Fibroblast of lung (primary cell): Measurements from ENCODE around the gene DTL. TPM values are rescaled to one million over a fixed set of nuclear protein-coding genes. Genes with fewer than 3 reads are reported as not detected.

Experiments
- DNase-seq, 2 donors: peaks; one replicate each; pipeline versions ENCODE4 v3.0.0 to v3.0.0-alpha.2; 2010; ENCODE audit warnings: low read depth in 2 of 2
- H2AFZ ChIP-seq: 2 replicates; pipeline ENCODE4 v1.5.1; 2012; ENCODE audit warnings: low read length, control low read depth, inconsistent platforms
- H3K27ac ChIP-seq: 2 replicates; pipeline ENCODE4 v1.5.1; 2011; ENCODE audit warnings: low read length, control low read depth; ENCODE audit not compliant: insufficient read depth
- H3K27me3 ChIP-seq: 2 replicates; pipeline ENCODE4 v1.5.1; 2011; ENCODE audit warnings: mild to moderate bottlenecking, low read length; ENCODE audit not compliant: control insufficient read depth, insufficient read depth
- H3K36me3 ChIP-seq: 2 replicates; pipeline ENCODE4 v1.5.1; 2011; ENCODE audit warnings: low read length; ENCODE audit not compliant: control insufficient read depth, insufficient read depth
- H3K4me1 ChIP-seq: 2 replicates; pipeline ENCODE4 v1.5.1; 2011; ENCODE audit warnings: low read length; ENCODE audit not compliant: control insufficient read depth, insufficient read depth; ENCODE audit errors: extremely low read depth
- H3K4me2 ChIP-seq: 2 replicates; pipeline ENCODE4 v1.5.1; 2011; ENCODE audit warnings: low read length, control low read depth; ENCODE audit not compliant: insufficient read depth; ENCODE audit errors: extremely low read depth
- H3K4me3 ChIP-seq, 4 experiments: fragments of 200-600 bp in 1 of 4; sonication (generic) in 1 of 4; replicated peaks in 1 of 4; 2 replicates each; pipeline ENCODE4 v1.5.1; 2011 to 2016; ENCODE audit warnings: low read length in 4 of 4, low read depth in 3 of 4, mild to moderate bottlenecking in 3 of 4, control low read depth in 2 of 4, inconsistent platforms in 1 of 4, mixed read lengths in 1 of 4; ENCODE audit not compliant: insufficient read depth in 1 of 4; ENCODE audit errors: control extremely low read depth in 1 of 4
- H3K79me2 ChIP-seq: 2 replicates; pipeline ENCODE4 v1.5.1; 2012; ENCODE audit warnings: mild to moderate bottlenecking, low read length, inconsistent platforms; ENCODE audit not compliant: control insufficient read depth, insufficient read depth
- H3K9ac ChIP-seq: 2 replicates; pipeline ENCODE4 v1.5.1; 2011; ENCODE audit warnings: mild to moderate bottlenecking, low read length, control low read depth; ENCODE audit not compliant: insufficient read depth
- H3K9me3 ChIP-seq: 2 replicates; pipeline ENCODE4 v1.5.1; 2012; ENCODE audit warnings: low read depth, low read length; ENCODE audit not compliant: control insufficient read depth, insufficient read depth
- H4K20me1 ChIP-seq: 2 replicates; pipeline ENCODE4 v1.5.1; 2011; ENCODE audit warnings: low read length; ENCODE audit not compliant: control insufficient read depth, insufficient read depth; ENCODE audit errors: extremely low read depth
- EZH2 ChIP-seq: IDR thresholded peaks from 2 replicates; pipeline ENCODE4 v1.5.1; 2012; ENCODE audit warnings: low read length, control low read depth, mild to moderate bottlenecking; ENCODE audit errors: missing control alignments
- polyA plus RNA-seq, 2 donors: library from polyadenylated mRNA; depleted of rRNA in 1 of 2; stranded (reverse) in 1 of 2; unstranded in 1 of 2; fragments of >200 nt; gene quantifications; 2 replicates each; pipeline ENCODE4 v1.2.1, GENCODE V29; 2011 to 2012; ENCODE audit warnings: missing spikeins in 1 of 2
- total RNA-seq: library from RNA; depleted of rRNA; stranded (reverse); fragments of >200 nt; gene quantifications from 2 replicates; pipeline ENCODE4 v1.2.1, GENCODE V29; 2014
- TF ChIP-seq, protein P1 (sequence below), 2 donors: IDR thresholded peaks in 1 of 2; conservative IDR thresholded peaks in 1 of 2; 1 replicate in 1 of 2; 2 replicates in 1 of 2; pipeline ENCODE4 v1.5.1; 2011 to 2012; ENCODE audit warnings: low read length in 2 of 2, control low read depth in 1 of 2, inconsistent platforms in 1 of 2, low read depth in 1 of 2, mild to moderate bottlenecking in 1 of 2

The DTL gene
- total and polyA plus RNA-seq, 2 donors (not counting 1 experiment from before 2014, with no cell fraction given), result 2.8 to 8.7 TPM

DNA sequence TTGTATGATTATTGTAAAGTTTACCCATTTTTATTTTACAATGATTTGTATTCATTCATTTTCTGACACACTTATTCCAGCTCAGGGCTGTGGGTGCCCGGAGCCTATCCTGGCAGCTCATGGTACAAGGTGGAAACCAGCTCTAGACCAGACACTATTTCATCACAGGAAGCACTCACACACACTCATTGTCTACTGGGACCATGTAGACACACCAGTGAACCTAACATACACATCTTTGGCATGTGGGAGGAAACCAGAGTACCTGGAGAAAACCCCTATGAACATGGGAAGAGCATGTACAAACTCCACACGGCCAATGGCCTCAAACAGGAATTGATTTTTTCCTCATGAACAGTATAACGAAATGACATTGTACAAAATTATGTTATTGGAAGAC is 2.4 kb downstream of the DTL start:
- no peaks in the 10 kb centered on the region for H3K9me3 ChIP-seq
- H3K36me3 ChIP-seq, result no peaks in the 10 kb centered on the region
- no peak for DNase-seq
- no peak overlapping the region for H3K27ac ChIP-seq
- TF ChIP-seq, protein P1, sequence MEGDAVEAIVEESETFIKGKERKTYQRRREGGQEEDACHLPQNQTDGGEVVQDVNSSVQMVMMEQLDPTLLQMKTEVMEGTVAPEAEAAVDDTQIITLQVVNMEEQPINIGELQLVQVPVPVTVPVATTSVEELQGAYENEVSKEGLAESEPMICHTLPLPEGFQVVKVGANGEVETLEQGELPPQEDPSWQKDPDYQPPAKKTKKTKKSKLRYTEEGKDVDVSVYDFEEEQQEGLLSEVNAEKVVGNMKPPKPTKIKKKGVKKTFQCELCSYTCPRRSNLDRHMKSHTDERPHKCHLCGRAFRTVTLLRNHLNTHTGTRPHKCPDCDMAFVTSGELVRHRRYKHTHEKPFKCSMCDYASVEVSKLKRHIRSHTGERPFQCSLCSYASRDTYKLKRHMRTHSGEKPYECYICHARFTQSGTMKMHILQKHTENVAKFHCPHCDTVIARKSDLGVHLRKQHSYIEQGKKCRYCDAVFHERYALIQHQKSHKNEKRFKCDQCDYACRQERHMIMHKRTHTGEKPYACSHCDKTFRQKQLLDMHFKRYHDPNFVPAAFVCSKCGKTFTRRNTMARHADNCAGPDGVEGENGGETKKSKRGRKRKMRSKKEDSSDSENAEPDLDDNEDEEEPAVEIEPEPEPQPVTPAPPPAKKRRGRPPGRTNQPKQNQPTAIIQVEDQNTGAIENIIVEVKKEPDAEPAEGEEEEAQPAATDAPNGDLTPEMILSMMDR (conservative IDR thresholded peaks at IDR 0.05 in 1 of 2, IDR thresholded peaks at IDR 0.05 in 1 of 2; ENCODE audit: low read depth in 1 of 2, low read length in 2 of 2), result no peak
- no peak for TF ChIP-seq EZH2
- H3K27me3 ChIP-seq, result no peaks in the 10 kb centered on the region
- no peak overlapping the region for H3K9ac ChIP-seq
- H3K4me3 ChIP-seq, result peak overlapping the region in 2 of 4 experiments; percentile 26 to 27
- H3K4me2 ChIP-seq, result peak overlapping the region; percentile 56
- peaks cover 4% of the 10 kb centered on the region for H3K4me1 ChIP-seq
- peaks cover 72% of the 10 kb centered on the region for H3K79me2 ChIP-seq
- H4K20me1 ChIP-seq, result no peaks in the 10 kb centered on the region
- peak overlapping the region; percentile 90 for H2AFZ ChIP-seq

GRCh38 chr1:212039622-212040021 is 4.1 kb downstream of the DTL start:
- no peak for TF ChIP-seq EZH2
- TF ChIP-seq, protein P1 (conservative IDR thresholded peaks at IDR 0.05 in 1 of 2, IDR thresholded peaks at IDR 0.05 in 1 of 2; ENCODE audit: low read depth in 1 of 2, low read length in 2 of 2), result no peak
- Histone ChIP-seq H2AFZ (no peak overlapping the region), H3K27me3 (no peaks in the 10 kb centered on the region), H3K36me3 (no peaks in the 10 kb centered on the region), H3K9me3 (no peaks in the 10 kb centered on the region), H3K4me3 (no peak overlapping the region), H3K9ac (no peak overlapping the region), H3K27ac (no peak overlapping the region), H3K79me2 (peaks cover 66% of the 10 kb centered on the region), H3K4me2 (no peak overlapping the region), H3K4me1 (peaks cover 4% of the 10 kb centered on the region), H4K20me1 (no peaks in the 10 kb centered on the region)
- DNase-seq, result no peak

- Histone ChIP-seq H2AFZ (peak overlapping the region; percentile 69), H3K4me1 (peaks cover 4% of the 10 kb centered on the region), H3K9ac (no peak overlapping the region), H3K79me2 (peaks cover 64% of the 10 kb centered on the region), H4K20me1 (no peaks in the 10 kb centered on the region), H3K27me3 (no peaks in the 10 kb centered on the region), H3K27ac (peak overlapping the region; percentile 16), H3K4me2 (peak overlapping the region; percentile 84), H3K36me3 (no peaks in the 10 kb centered on the region), H3K4me3 (peak overlapping the region in 1 of 4 experiments; percentile 30), H3K9me3 (no peaks in the 10 kb centered on the region)
- TF ChIP-seq, protein P1 (conservative IDR thresholded peaks at IDR 0.05 in 1 of 2, IDR thresholded peaks at IDR 0.05 in 1 of 2; ENCODE audit: low read depth in 1 of 2, low read length in 2 of 2), result no peak
- no peak for TF ChIP-seq EZH2
- DNase-seq, result peak in 1 of 2 donors; percentile 29
Measured at GRCh38 chr1:212040629-212041412, 5.3 kb downstream of the DTL start.
